GM18867 (cell line): ENCODE data around the gene EGLN2.
A peak's percentile ranks its signal among the peaks of the same experiment; 100 is the strongest.
"Not testable (repeated sequence)": the region's sequence is repeated elsewhere in the genome, so short reads cannot be mapped to it uniquely, and the experiment has no call there.

Experiments
- ATAC-seq: cut with Tn5 transposase; IDR thresholded peaks from one replicate; pipeline ENCODE4 v1.9.1; 2021; ENCODE audit warnings: mild to moderate bottlenecking, moderate library complexity; ENCODE audit not compliant: unreplicated experiment

The EGLN2 gene

DNA sequence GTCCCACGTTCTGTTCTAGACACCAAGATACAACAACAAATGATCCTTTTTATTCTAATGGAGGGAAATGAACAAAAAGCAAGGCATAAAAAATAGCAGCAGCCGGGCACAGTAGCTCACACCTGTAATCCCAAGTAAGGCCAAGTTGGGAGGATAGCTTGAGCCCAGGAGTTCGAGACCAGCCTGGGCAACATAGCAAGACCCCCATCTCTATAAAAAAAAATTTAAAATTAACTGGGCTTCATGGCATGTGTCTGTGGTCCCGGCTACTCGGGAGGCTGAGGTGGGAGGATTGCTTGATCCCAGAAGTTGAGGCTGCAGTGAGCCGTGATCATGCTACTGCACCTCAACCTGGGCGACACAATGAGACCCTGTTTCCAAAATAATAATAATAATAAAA lies 22.6 kb upstream of the EGLN2 start:
- no peak for ATAC-seq

DNA sequence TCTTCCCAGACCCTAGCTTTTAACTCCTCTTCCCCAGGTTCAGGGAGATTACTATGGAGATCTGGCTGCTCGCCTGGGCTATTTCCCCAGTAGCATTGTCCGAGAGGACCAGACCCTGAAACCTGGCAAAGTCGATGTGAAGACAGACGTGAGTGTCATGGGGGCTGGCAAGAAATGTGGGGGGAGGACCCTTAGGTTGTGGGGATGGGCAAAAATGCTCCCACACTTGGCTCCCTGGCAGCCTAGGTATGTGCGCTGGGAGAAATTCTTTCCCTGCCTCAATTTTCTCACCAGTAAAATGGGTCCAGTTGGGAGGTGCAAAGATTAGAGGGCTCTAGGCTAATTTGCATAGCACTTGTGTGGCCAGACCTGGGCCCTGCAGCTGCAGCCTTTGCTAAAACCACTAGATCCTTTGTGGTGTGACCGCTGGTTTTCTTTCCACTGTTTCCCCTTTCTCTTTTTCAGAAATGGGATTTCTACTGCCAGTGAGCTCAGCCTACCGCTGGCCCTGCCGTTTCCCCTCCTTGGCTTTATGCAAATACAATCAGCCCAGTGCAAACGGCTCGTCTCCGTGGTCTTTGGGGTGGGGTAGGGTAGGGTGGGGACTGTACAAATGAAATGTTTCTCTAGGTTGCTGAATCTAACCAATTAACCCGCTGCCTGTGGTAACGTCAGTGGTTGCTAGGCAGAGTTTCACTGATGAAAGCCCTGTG lies 21.9 kb upstream of the EGLN2 start:
- peak; percentile 61 for ATAC-seq

DNA sequence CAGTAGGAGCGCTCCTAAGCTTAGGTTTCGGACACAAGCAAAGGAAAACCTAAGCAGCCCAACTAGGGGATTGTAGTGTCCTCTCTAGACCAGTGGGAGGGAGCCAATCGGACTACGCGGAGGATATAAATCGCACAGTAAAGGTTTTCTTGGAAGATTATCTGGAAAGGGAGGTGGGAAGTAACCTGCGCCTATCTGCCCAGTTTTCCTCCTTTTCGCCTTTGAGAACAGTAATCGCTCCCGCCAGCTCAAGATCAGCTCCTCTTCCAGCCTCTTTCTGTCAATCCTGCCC lies 21.4 kb upstream of the EGLN2 start:
- ATAC-seq: no peak

DNA sequence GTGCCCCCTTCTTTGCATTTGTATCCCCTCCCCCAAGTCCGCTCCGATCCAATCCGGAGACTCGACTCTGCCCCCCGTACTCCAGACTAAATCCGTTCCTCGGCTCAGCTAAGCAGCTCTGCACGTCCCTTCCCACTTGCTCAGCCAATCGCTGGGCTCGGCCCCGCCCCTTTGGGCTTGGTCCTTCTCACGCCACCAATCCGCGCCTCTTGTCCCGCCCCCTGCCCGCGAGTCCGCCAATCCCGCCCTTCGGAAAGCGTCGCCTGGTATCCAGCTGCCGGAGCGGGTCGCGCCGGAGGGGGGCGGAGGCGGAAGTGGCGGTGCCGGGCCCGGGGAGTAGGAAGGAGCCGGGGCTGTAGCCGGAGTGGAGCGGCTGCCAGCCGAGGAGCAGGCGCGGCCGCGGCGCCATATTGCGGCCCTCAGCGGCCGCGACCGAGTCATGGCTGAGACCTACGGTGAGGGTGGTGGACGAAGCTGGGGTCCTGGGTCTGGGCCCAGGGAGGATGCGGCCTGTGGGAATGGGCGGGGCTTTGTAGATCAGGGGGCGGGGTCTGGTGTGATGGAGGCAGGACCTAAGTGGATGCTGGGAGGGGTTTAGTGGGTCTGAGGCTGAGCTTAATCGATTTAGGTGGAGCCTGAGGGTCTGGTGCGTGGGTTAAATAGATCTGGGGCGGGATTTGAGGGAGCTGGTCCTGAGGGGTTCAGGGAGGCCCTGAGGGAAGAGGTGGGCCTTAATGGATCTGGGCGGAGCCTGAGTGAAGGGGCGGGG lies 20.9 kb upstream of the EGLN2 start, which contains the start of gene RAB4B:
Gene RAB4B (plus strand): TSS at position 311 of the 769 bp plus-strand sequence. CDS start 129 bp downstream, at position 440.
- ATAC-seq: peak; percentile 62

DNA sequence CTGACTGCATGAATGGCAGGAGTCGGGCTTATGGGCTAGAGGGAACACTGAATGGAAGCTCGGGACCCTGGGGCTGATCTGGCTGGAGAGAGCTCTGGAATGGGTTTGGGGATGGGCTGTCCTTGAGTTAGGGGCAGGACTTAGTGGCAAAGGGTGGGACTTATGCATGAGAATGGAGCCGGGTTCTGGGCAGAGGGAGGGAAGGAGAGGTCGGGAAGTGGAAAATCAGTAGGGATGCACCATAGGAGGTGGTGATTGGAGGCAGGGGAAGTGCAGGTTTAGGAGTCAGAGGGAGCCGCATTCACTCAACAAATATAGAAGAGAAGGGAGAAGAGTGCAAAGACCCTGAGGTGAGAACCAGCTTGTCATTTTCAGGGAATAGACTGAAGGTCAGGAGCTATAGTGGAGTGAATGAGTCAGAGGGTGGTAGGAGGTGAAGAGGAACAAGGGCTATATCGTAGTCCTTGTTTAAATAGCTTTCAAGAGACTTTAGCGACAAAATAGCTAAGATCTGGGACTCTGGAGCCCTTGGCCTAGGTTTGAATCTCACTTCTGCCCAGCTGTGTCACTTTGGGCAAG lies 20.2 kb upstream of the EGLN2 start:
- no peak for ATAC-seq

DNA sequence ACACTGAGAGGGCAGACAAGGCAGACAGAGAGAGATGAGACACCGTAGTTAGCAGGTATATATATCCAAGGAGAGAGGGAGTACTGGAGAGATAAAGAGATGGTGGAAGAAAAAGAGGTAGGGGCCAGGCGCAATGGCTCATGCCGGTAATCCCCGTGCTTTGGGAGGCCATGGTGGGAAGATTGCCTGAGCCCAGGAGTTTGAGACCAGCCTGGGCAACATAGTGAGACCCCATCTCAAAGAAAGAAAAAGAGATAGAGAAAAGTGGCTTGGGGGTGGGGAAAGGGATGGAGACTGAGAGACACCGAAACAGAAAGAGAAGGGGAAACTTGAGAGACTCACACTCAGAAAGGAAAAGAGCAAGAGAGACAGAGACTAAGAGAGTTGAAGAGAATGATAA lies 18.4 kb upstream of the EGLN2 start:
- ATAC-seq: no peak

DNA sequence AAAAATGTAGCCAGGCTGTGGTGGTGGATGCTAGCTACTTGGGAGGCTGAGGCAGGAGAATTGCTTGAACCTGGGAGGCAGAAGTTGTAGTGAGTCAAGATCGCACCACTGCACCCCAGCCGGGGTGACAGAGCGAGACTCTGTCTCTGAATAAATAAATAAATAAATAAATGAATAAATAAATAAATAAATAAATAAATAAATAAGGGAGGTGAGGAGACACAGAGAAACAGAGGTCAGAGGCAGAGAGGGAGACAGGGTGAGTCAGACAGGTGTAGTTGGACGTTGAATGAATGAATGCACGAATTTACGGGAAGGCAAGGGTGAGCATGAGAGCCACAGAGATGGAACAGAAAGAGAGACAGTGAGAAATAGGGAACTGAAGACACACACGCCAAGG lies 17.9 kb upstream of the EGLN2 start:
- ATAC-seq: no peak

DNA sequence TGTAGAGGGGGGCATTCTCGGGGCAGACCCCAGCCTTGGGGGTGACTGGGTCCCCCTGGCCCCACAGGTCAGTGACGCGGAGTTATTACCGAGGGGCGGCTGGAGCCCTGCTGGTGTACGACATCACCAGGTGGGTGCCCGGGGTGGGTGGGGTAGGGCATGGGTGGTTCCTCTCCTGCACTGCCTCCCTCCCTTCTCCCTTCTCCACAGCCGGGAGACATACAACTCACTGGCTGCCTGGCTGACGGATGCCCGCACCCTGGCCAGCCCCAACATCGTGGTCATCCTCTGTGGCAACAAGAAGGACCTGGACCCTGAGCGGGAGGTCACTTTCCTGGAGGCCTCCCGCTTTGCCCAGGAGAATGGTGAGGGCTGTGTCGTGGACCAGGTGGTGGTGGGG lies 15.3 kb upstream of the EGLN2 start:
- ATAC-seq: no peak

DNA sequence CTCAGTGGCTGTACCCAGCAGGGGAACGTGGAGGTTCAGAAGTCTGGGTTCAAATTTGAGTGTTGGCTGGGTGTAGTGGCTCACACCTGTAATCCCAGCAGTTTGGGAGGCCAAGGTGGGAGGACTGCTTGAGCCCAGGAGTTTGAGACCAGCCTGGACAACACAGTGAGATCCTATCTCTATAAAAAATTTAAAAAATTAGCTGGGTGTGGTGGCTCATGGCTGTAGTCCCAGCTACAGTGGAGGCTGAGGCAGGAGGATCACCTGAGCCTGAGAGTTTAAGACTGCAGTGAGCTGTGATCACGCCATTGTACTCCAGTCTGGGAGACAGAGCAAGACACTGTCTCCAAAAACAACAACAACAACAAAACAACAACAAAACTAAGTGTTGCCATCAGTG lies 14.8 kb upstream of the EGLN2 start:
- not testable (repeated sequence) for ATAC-seq

DNA sequence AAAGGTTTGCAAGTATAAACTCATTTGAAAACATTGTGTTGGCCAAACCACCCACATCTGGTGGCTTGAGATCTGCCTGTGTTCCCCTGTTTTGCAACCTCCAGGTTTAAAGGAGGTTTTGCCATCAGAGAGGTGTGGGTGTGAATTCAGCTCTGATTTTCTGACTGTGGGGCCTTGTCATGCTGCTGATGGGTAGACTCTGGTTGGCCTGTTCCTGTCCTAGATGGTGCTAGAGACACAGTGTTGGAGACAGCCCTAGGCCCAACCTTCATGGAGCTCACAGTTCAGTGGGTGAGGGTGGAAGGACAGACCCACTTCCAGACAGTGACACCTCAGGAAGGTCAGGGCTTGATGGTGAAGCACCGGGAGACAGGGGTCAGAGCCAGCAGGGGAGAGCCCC lies 13.5 kb upstream of the EGLN2 start:
- ATAC-seq: no peak

DNA sequence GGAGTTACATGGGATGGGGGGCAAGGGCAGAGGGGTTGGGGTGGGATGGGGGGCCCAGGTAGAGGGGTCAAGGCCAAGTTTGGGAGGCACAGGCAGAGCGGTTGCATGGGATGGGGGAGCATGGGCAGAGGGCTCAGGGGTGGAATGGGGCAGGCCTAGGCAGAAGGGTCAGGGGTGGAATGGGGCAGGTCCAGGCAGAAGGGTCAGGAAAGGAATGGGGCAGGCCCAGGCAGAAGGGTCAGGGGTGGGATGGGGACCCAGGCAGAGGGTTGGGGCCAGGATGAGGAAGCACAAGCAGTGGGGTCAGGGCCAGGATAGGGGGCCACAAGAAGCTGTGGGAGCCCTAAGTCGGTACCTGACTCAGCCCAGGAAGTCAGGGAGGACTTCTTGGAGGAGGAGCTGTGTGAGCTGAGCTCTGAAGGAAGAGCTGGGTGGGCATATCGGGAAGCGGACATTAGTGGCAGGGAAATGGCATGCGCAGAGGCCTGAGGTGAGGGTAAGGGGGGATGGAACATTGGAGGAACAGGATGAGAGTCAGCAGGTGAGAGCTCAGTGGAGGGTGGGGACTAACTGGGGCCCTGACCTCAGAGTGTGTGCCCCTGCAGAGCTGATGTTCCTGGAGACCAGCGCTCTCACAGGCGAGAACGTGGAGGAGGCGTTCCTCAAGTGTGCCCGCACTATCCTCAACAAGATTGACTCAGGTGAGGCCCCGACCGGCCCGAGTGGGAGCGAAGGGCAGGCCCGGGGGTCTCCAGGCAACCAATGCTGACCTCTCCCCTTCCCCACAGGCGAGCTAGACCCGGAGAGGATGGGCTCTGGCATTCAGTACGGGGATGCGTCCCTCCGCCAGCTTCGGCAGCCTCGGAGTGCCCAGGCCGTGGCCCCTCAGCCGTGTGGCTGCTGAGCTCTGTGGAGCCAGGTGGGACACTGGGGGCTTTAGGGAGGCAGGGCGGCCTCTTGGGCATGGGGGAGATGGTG lies 12.6 kb upstream of the EGLN2 start:
- no peak for ATAC-seq

DNA sequence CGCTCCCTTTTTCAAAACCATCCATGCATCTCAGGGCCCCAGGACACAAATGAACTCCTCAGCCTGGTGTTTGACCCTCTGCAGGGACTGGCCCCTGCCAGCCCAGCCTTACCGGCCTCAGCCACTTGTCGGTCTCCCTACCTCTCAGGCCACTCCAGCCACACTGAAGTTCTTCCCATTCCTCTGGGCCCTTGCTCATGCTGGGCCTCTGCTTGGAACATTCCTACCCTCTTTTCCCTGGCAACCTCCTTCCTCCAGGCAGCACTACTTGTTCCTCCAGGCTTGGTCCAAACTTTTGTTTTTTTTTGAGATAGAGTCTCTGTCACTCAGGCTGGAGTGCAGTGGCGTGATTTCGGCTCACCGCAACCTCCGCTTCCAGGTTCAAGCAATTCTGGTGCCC lies 7.6 kb upstream of the EGLN2 start:
- no peak for ATAC-seq

DNA sequence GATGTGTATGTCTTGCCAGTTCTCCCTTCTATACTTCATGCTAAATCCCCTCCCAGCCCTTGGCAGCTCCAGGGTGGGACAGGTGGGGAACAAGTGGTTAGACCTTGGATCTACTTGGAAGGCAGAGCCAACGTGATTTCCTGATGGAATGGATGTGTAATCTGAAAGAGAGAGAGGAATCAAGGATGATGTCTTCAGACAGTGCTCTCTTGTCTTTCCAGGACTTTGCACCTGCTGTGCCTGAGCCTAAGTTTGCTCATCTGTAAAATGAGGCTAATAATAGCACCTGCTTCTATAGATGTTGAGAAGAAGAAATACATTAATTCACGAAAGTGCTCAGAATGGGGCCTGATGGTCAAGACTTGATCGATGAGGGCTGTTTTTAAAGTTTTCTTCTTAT lies 7.0 kb upstream of the EGLN2 start:
- ATAC-seq: no peak

DNA sequence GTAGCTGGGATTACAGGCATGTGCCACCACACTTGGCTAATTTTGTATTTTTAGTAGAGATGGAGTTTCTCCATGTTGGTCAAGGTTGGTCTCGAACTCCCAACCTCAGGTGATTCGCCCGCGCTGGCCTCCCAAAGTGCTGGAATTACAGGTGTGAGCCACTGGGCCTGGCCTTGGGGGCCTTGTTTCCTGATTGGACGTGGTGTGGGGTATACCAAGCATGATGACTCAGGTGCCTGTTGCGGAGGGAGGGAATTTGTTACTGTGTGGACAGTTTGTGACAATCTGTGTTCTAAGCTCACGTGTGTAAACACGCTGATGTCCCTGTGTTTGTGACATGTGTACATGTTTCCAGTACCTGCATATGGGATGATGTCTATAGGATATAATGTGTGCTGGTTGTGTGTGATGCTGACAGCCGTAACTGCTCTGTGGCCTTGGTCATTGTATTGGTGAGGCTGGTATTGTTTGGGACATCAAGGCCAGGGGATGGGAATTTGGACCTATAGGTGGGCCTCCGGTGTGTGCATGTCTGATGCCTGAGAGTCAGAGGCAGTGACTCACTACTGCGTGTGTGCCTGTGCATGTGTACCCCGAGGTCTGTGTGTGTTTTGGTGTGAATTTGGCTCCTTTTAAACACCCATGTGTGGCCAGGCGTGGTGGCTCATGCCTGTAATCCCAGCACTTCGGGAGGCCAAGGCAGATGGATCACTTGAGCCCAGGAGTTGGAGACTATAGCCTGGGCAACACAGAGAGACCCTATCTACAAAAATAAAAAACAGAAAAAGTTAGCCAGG lies 1.6 kb upstream of the EGLN2 start:
- no peak for ATAC-seq

DNA sequence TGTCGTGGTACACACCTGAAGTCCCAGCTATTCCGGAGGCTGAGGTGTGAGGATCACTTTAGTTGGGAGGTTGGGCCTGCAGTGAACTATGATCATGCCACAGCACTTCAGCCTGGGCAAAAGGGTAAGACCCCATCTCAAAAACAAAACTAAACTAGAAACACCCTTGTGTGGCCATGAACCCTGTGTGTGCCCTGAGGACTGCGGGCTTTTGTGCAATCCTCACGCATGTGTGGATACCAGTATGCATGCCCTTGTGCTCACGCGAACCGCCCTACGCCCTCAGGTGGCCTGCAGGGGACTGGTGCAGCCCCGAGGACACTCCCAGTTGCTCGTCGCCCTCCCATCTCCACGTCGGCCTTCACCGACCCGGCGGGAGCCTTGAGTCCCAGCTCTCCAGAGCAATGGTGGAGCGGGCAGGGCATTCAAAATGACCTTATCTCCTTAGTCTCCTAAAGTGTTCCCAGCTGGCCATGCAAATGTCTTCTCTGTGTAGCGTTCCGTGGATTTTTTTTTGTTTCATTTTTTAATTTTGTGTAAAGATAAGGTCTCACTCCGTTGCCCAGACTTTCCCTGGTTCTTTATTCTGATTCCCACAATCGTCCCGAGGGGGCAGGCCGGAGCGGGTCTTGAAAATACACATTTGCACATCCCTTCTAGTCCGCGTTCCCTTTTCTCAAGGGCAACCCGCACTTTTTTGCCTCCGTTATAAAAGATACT lies 868 bp upstream of the EGLN2 start:
- ATAC-seq: no peak

DNA sequence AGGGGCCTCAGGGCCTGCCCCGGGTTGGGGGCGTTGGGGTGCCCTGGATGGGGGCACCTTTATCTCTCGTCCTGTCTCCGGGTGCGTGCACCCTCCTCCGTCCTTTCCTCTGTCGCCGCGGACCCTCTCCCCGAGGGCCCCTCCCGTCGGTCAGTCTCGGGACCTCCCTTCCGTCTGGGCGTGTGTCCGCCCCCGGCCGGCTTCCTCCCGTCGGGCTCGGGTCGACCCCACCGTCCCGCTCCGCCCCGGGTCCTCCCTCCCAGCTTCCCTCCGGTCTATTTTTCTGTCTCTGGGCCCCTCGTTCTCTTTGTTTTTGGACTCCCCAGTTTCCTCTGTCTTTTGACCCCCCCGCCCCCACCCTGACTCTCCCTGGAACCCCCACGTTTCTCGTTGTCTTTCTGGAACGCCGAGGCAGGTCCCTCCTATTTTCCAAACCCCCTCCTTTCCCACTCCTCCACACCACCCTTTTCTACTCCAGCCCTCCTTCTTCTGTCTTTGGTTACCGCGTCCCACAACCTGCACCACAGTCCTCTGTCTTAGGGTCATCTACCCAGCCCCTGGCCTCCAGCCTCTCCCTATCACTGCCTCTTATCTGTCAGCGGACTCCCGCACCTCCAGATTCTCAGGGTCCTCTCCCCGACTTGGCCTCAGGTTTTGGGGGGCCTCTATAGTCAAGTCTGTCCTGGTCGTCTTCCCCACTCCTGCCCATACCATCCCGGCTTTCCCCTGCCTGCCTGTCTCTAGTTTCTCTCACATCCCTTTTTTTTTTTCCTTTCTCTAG lies 757 bp downstream of the EGLN2 start:
- no peak for ATAC-seq

DNA sequence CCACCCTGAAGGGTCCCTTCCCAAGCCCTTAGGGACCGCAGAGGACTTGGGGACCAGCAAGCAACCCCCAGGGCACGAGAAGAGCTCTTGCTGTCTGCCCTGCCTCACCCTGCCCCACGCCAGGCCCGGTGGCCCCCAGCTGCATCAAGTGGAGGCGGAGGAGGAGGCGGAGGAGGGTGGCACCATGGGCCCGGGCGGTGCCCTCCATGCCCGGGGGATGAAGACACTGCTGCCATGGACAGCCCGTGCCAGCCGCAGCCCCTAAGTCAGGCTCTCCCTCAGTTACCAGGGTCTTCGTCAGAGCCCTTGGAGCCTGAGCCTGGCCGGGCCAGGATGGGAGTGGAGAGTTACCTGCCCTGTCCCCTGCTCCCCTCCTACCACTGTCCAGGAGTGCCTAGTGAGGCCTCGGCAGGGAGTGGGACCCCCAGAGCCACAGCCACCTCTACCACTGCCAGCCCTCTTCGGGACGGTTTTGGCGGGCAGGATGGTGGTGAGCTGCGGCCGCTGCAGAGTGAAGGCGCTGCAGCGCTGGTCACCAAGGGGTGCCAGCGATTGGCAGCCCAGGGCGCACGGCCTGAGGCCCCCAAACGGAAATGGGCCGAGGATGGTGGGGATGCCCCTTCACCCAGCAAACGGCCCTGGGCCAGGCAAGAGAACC lies 1.5 kb downstream of the EGLN2 start:
- ATAC-seq: no peak

DNA sequence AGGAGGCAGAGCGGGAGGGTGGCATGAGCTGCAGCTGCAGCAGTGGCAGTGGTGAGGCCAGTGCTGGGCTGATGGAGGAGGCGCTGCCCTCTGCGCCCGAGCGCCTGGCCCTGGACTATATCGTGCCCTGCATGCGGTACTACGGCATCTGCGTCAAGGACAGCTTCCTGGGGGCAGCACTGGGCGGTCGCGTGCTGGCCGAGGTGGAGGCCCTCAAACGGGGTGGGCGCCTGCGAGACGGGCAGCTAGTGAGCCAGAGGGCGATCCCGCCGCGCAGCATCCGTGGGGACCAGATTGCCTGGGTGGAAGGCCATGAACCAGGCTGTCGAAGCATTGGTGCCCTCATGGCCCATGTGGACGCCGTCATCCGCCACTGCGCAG lies 2.0 kb downstream of the EGLN2 start:
- ATAC-seq: no peak
